Neural cell (in vitro differentiated cells): Measurements from ENCODE around the gene RCSD1. TPM values are rescaled to one million over a fixed set of nuclear protein-coding genes. Genes with fewer than 3 reads are reported as not detected.

ENCODE experiments used
- H2AFZ ChIP-seq: fragments of 200-600, 300-800 bp; sonication (generic), shearing (Covaris generic); 2 replicates; pipeline ENCODE4 v1.6.0; 2014; ENCODE audit warnings: low read depth, mild to moderate bottlenecking, antibody characterized with exemption, low read length, moderate library complexity
- H3F3A ChIP-seq: fragments of 200-600 bp; shearing (Covaris generic); 2 replicates; pipeline ENCODE4 v1.6.1; 2016; ENCODE audit warnings: mild to moderate bottlenecking, moderate library complexity, mixed read lengths, antibody characterized with exemption, low read length; ENCODE audit not compliant: insufficient read depth, poor library complexity, severe bottlenecking
- H3K27ac ChIP-seq: fragments of 200-600, 300-800 bp; sonication (generic), shearing (Covaris generic); 2 replicates; pipeline ENCODE4 v1.5.1; 2014; ENCODE audit warnings: mild to moderate bottlenecking, low read length, moderate library complexity
- H3K27me3 ChIP-seq: fragments of 300-800, 200-600 bp; sonication (generic), shearing (Covaris generic); 2 replicates; pipeline ENCODE4 v1.6.0; 2014; ENCODE audit warnings: mild to moderate bottlenecking, low read depth, low read length, moderate library complexity; ENCODE audit not compliant: insufficient read depth
- H3K36me3 ChIP-seq: fragments of 300-800, 200-600 bp; sonication (generic), shearing (Covaris generic); 2 replicates; pipeline ENCODE4 v1.5.1; 2014; ENCODE audit warnings: mild to moderate bottlenecking, antibody characterized with exemption, low read length, moderate library complexity; ENCODE audit not compliant: insufficient read depth
- H3K4me2 ChIP-seq: fragments of 300-800, 200-600 bp; sonication (generic), shearing (Covaris generic); 2 replicates; pipeline ENCODE4 v1.6.0; 2014; ENCODE audit warnings: mild to moderate bottlenecking, low read length
- H3K4me3 ChIP-seq: fragments of 300-800, 200-600 bp; sonication (generic), shearing (Covaris generic); 2 replicates; pipeline ENCODE4 v1.5.1; 2014; ENCODE audit warnings: mild to moderate bottlenecking, low read length, moderate library complexity
- H3K79me2 ChIP-seq: fragments of 200-600 bp; shearing (Covaris generic); replicated peaks from 2 replicates; pipeline ENCODE4 v1.6.0; 2014; ENCODE audit warnings: mild to moderate bottlenecking, low read length, moderate library complexity; ENCODE audit not compliant: insufficient read depth
- H3K9ac ChIP-seq: fragments of 300-800, 200-600 bp; sonication (generic), shearing (Covaris generic); 2 replicates; pipeline ENCODE4 v1.6.1; 2016; ENCODE audit warnings: mild to moderate bottlenecking, low read length, mixed read lengths
- H3K9me2 ChIP-seq: fragments of 200-600 bp; shearing (Covaris generic); 2 replicates; pipeline ENCODE4 v1.6.1; 2016; ENCODE audit warnings: mild to moderate bottlenecking, low read length, mixed read lengths; ENCODE audit not compliant: insufficient read depth
- H3K9me3 ChIP-seq: fragments of 200-600, 300-800 bp; sonication (generic), shearing (Covaris generic); 2 replicates; pipeline ENCODE4 v1.6.1; 2016; ENCODE audit warnings: mild to moderate bottlenecking, mixed run types, low read length, moderate library complexity, mixed read lengths
- H4K20me1 ChIP-seq: fragments of 200-600 bp; shearing (Covaris generic); 2 replicates; pipeline ENCODE4 v1.6.1; 2016; ENCODE audit warnings: mild to moderate bottlenecking, mixed run types; ENCODE audit not compliant: insufficient read depth
- EP300 ChIP-seq: fragments of 450-650 bp; conservative IDR thresholded peaks from 2 replicates; pipeline ENCODE4 v1.6.1; 2014; ENCODE audit warnings: antibody characterized with exemption, mild to moderate bottlenecking, moderate library complexity; ENCODE audit not compliant: poor library complexity, severe bottlenecking
- EZH2 ChIP-seq: fragments of 200-600, 300-800 bp; shearing (Covaris generic), sonication (generic); IDR thresholded peaks from 2 replicates; pipeline ENCODE4 v1.6.1; 2014; ENCODE audit warnings: antibody characterized with exemption, low read length, borderline replicate concordance, mild to moderate bottlenecking; ENCODE audit not compliant: insufficient read depth, poor library complexity, severe bottlenecking
- MXI1 ChIP-seq: fragments of 450-650 bp; conservative IDR thresholded peaks from 2 replicates; pipeline ENCODE4 v1.6.1; 2014; ENCODE audit warnings: antibody characterized with exemption, mild to moderate bottlenecking; ENCODE audit not compliant: poor library complexity, severe bottlenecking
- POLR2AphosphoS5 ChIP-seq: IDR thresholded peaks from 2 replicates; pipeline ENCODE4 v1.6.1; 2012
- RAD21 ChIP-seq: fragments of 450-650 bp; conservative IDR thresholded peaks from 2 replicates; pipeline ENCODE4 v1.6.1; 2014; ENCODE audit warnings: antibody characterized with exemption, mild to moderate bottlenecking, moderate library complexity
- REST ChIP-seq: IDR thresholded peaks from 2 replicates; pipeline ENCODE4 v1.6.1; 2012; ENCODE audit warnings: borderline replicate concordance
- SMC3 ChIP-seq: fragments of 450-650 bp; conservative IDR thresholded peaks from 2 replicates; pipeline ENCODE4 v1.6.1; 2014; ENCODE audit warnings: antibody characterized with exemption, mild to moderate bottlenecking, moderate library complexity; ENCODE audit not compliant: poor library complexity
- TAF1 ChIP-seq: IDR thresholded peaks from 2 replicates; pipeline ENCODE4 v1.6.1; 2012; ENCODE audit warnings: low read depth
- polyA plus RNA-seq: library from polyadenylated mRNA; depleted of rRNA; stranded (reverse); fragments of >200 nt; gene quantifications from 2 replicates; pipeline ENCODE4 v1.2.3, GENCODE V29; 2014
- TF ChIP-seq, protein P1 (sequence below): fragments of 450-650 bp; IDR thresholded peaks from 2 replicates; pipeline ENCODE4 v1.5.1; 2014; ENCODE audit warnings: antibody characterized with exemption, mild to moderate bottlenecking, moderate library complexity; ENCODE audit not compliant: poor library complexity, severe bottlenecking

RCSD1 gene
- polyA plus RNA-seq, 1 donor from 2014 or later, result not detected

DNA sequence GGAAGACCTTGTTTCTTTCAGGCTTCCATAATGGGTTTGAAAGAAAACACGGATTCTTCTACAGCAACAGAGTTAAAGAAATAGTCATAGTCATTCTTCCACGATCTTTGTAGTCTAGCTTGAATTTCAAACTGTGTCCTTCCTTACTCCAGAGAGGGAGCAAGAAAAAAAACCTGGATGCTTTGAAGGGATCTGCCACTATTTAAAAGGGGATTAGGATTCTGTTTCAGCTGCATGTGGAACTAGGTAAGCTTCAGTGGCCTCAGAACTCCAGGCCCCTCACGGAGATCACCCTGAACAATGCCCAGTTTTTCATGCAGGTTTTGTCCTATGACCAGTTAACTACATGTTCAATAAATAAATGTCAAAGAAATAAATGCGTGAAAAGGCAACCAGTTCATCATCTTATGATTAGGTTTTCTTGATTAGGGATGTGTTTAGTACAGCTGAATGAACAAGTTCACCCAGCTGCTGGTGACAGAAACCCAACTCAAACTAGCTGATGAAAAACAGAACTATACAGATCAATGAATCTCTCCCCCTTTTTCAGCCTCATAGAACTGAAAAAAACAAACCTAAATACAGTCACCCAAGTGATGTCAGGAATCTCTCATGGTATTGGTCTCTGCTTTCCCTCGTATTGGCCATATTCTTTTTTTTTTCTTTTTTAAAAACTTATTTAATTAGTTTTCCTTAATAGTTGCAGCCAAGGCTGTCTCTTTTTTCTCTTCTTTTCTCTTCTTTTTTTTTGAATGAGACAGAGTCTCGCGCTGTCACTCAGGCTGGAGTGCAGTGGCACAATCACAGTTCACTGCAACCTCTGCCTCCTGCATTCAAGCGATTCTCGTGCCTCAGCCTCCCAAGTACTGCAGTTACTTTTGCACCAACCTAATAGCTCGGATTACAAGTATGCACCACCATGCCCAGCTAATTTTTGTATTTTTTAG lies 77.2 kb downstream of the RCSD1 start:
- Histone ChIP-seq H3K27me3 (no peaks in the 10 kb centered on the region), H3K27ac (no peak overlapping the region), H3K9me3 (no peaks in the 10 kb centered on the region), H3K79me2 (no peaks in the 10 kb centered on the region), H3K36me3 (no peaks in the 10 kb centered on the region), H3K9me2 (no peaks in the 10 kb centered on the region), H3K4me2 (no peak overlapping the region), H3K9ac (no peak overlapping the region), H4K20me1 (no peaks in the 10 kb centered on the region), H2AFZ (no peak overlapping the region), H3K4me3 (no peak overlapping the region), H3F3A (no peaks in the 10 kb centered on the region)
- TF ChIP-seq SMC3 (no peak), RAD21 (no peak), POLR2AphosphoS5 (no peak), REST (no peak), EP300 (no peak), MXI1 (no peak), TAF1 (no peak), EZH2 (no peak)
- TF ChIP-seq, protein P1, sequence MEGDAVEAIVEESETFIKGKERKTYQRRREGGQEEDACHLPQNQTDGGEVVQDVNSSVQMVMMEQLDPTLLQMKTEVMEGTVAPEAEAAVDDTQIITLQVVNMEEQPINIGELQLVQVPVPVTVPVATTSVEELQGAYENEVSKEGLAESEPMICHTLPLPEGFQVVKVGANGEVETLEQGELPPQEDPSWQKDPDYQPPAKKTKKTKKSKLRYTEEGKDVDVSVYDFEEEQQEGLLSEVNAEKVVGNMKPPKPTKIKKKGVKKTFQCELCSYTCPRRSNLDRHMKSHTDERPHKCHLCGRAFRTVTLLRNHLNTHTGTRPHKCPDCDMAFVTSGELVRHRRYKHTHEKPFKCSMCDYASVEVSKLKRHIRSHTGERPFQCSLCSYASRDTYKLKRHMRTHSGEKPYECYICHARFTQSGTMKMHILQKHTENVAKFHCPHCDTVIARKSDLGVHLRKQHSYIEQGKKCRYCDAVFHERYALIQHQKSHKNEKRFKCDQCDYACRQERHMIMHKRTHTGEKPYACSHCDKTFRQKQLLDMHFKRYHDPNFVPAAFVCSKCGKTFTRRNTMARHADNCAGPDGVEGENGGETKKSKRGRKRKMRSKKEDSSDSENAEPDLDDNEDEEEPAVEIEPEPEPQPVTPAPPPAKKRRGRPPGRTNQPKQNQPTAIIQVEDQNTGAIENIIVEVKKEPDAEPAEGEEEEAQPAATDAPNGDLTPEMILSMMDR, result no peak

- H3K27ac ChIP-seq, result no peak overlapping the region
- TF ChIP-seq MXI1 (no peak), EP300 (no peak), TAF1 (no peak), SMC3 (no peak), RAD21 (no peak), REST (no peak), EZH2 (no peak), POLR2AphosphoS5 (no peak)
- TF ChIP-seq, protein P1, result no peak
- H2AFZ ChIP-seq, result no peak overlapping the region
These were observed 77.9 kb downstream of the RCSD1 start for GRCh38 chr1:167707942-167708341.

More at GRCh38 chr1:167707942-167708341, 77.9 kb downstream of the RCSD1 start:
- H3K36me3 ChIP-seq, result no peaks in the 10 kb centered on the region
- H3K4me2 ChIP-seq, result no peak overlapping the region
- no peaks in the 10 kb centered on the region for H3F3A ChIP-seq
- H3K79me2 ChIP-seq, result no peaks in the 10 kb centered on the region
- H3K4me3 ChIP-seq, result no peak overlapping the region
- no peaks in the 10 kb centered on the region for H4K20me1 ChIP-seq
- H3K9me3 ChIP-seq, result no peaks in the 10 kb centered on the region
- H3K9me2 ChIP-seq, result no peaks in the 10 kb centered on the region
- no peaks in the 10 kb centered on the region for H3K27me3 ChIP-seq
- no peak overlapping the region for H3K9ac ChIP-seq
